H1 (cell line): ENCODE results near the gene TREM1. TPM values are rescaled to one million over a fixed set of nuclear protein-coding genes. Genes with fewer than 3 reads are reported as not detected.

Experiments used
- CTCF ChIA-PET: fragments of 300-600 bp; sonication (Branson Sonifier 250); formaldehyde crosslinking; loops from one replicate; lab custom pipeline; 2021; ENCODE audit not compliant: partially characterized antibody; lab: Charles Lee
- POLR2A ChIA-PET: fragments of 300-600 bp; sonication (Branson Sonifier 250); formaldehyde crosslinking; loops from one replicate; lab custom pipeline; 2021; ENCODE audit warnings: inconsistent platforms; ENCODE audit not compliant: partially characterized antibody; lab: Charles Lee
- DNase-seq, 2 experiments: peaks; one replicate each; pipeline versions ENCODE4 v3.0.0 to v3.0.0-alpha.2; 2010 to 2022; ENCODE audit warnings: low spot score in 2 of 2, low read depth in 1 of 2, mixed read lengths in 1 of 2
- FAIRE-seq: peaks from 2 replicates; lab custom pipeline; 2011; peaks lifted over from hg19 to GRCh38; lab: Jason Lieb, UNC
- H2AFZ ChIP-seq: 2 replicates; pipeline ENCODE4 v1.8.1; 2012; ENCODE audit warnings: low read length, inconsistent platforms
- H2AK5ac ChIP-seq: 2 replicates; pipeline ENCODE4 v1.6.1; 2013; ENCODE audit warnings: low read depth, low read length
- H2BK120ac ChIP-seq: replicated peaks from 2 replicates; pipeline ENCODE3; 2013; ENCODE audit warnings: low read depth, low read length, inconsistent platforms
- H2BK12ac ChIP-seq: 2 replicates; pipeline ENCODE4 v1.6.1; 2013; ENCODE audit warnings: low read depth, low read length
- H2BK15ac ChIP-seq: 2 replicates; pipeline ENCODE4 v1.6.1; 2013; ENCODE audit warnings: low read length
- H2BK20ac ChIP-seq: 2 replicates; pipeline ENCODE4 v1.6.1; 2013; ENCODE audit warnings: low read length
- H2BK5ac ChIP-seq: 2 replicates; pipeline ENCODE4 v1.6.1; 2013; ENCODE audit warnings: low read depth, low read length
- H3K14ac ChIP-seq: 2 replicates; pipeline ENCODE4 v1.6.1; 2013; ENCODE audit warnings: inconsistent platforms; ENCODE audit not compliant: insufficient read length
- H3K18ac ChIP-seq: 2 replicates; pipeline ENCODE4 v1.6.1; 2013; ENCODE audit warnings: low read length; ENCODE audit errors: extremely low read depth
- H3K23ac ChIP-seq: 2 replicates; pipeline ENCODE4 v1.6.1; 2013; ENCODE audit warnings: inconsistent platforms; ENCODE audit not compliant: insufficient read length
- H3K23me2 ChIP-seq: 2 replicates; pipeline ENCODE4 v1.6.1; 2013; ENCODE audit warnings: low read depth, low read length
- H3K27ac ChIP-seq: 2 replicates; pipeline ENCODE4 v1.6.1; 2011; ENCODE audit warnings: low read depth, low read length, inconsistent platforms
- H3K27me3 ChIP-seq, 4 experiments: replicated peaks in 1 of 4; 1 replicate in 1 of 4; 2 replicates in 3 of 4; pipeline versions ENCODE4 v1.6.1 to v1.8.1; 2011 to 2013; ENCODE audit warnings: low read length in 3 of 4, mild to moderate bottlenecking in 3 of 4, inconsistent platforms in 2 of 4, mixed read lengths in 2 of 4, moderate library complexity in 1 of 4; ENCODE audit not compliant: control insufficient read depth in 3 of 4, insufficient read depth in 3 of 4; ENCODE audit errors: extremely low read depth in 1 of 4
- H3K36me3 ChIP-seq, 4 experiments: 2 replicates each; pipeline versions ENCODE4 v1.6.1 to v1.8.1; 2011 to 2013; ENCODE audit warnings: mild to moderate bottlenecking in 4 of 4, low read length in 3 of 4, moderate library complexity in 2 of 4, control low read depth in 1 of 4, inconsistent platforms in 1 of 4; ENCODE audit not compliant: insufficient read depth in 4 of 4, control insufficient read depth in 2 of 4
- H3K4ac ChIP-seq: replicated peaks from 2 replicates; pipeline ENCODE3; 2013; ENCODE audit warnings: low read length, low read depth, mixed read lengths, inconsistent platforms; ENCODE audit not compliant: insufficient read length
- H3K4me1 ChIP-seq, 4 experiments: replicated peaks in 1 of 4; 1 replicate in 1 of 4; 2 replicates in 3 of 4; pipeline versions ENCODE4 v1.6.1 to v1.8.1; 2011 to 2013; ENCODE audit warnings: low read length in 3 of 4, inconsistent platforms in 2 of 4, mixed read lengths in 1 of 4; ENCODE audit not compliant: insufficient read depth in 4 of 4, control insufficient read depth in 3 of 4
- H3K4me2 ChIP-seq, 2 experiments: 2 replicates each; pipeline versions ENCODE4 v1.6.1 to v1.8.1; 2011 to 2013; ENCODE audit warnings: low read depth in 2 of 2, low read length in 2 of 2, control low read depth in 1 of 2, inconsistent platforms in 1 of 2, mild to moderate bottlenecking in 1 of 2; ENCODE audit not compliant: insufficient read depth in 1 of 2
- H3K4me3 ChIP-seq, 4 experiments: fragments of 200-600, 300-600 bp in 1 of 4; sonication (generic), shearing (Covaris generic), sonication (Bioruptor Twin) in 1 of 4; 2 replicates each; pipeline versions ENCODE4 v1.5.1 to v1.8.1; 2011 to 2016; ENCODE audit warnings: low read length in 4 of 4, low read depth in 3 of 4, control low read depth in 2 of 4, inconsistent platforms in 2 of 4, mild to moderate bottlenecking in 2 of 4, mixed read lengths in 1 of 4, moderate library complexity in 1 of 4; ENCODE audit not compliant: insufficient read depth in 2 of 4; ENCODE audit errors: extremely low read depth in 1 of 4
- H3K56ac ChIP-seq: replicated peaks from 2 replicates; pipeline ENCODE3; 2013; ENCODE audit warnings: low read depth, mild to moderate bottlenecking, mixed read lengths, low read length, inconsistent platforms; ENCODE audit not compliant: insufficient read length
- H3K79me1 ChIP-seq: 2 replicates; pipeline ENCODE4 v1.6.1; 2013; ENCODE audit warnings: low read depth, low read length, control low read depth
- H3K79me2 ChIP-seq, 2 experiments: 2 replicates each; pipeline versions ENCODE4 v1.6.1 to v1.8.1; 2012 to 2013; ENCODE audit warnings: low read length in 2 of 2, mild to moderate bottlenecking in 2 of 2, inconsistent platforms in 1 of 2; ENCODE audit not compliant: insufficient read depth in 2 of 2, control insufficient read depth in 1 of 2
- H3K9ac ChIP-seq, 4 experiments: replicated peaks in 1 of 4; 1 replicate in 1 of 4; 2 replicates in 3 of 4; pipeline versions ENCODE4 v1.6.1 to v1.8.1; 2011 to 2013; ENCODE audit warnings: low read depth in 3 of 4, low read length in 3 of 4, control low read depth in 2 of 4, mild to moderate bottlenecking in 2 of 4, moderate library complexity in 2 of 4, inconsistent platforms in 1 of 4; ENCODE audit errors: extremely low read depth in 1 of 4
- H3K9me3 ChIP-seq, 2 experiments: 2 replicates each; pipeline versions ENCODE4 v1.6.1 to v1.8.1; 2012 to 2013; ENCODE audit warnings: mild to moderate bottlenecking in 2 of 2, moderate library complexity in 2 of 2, control low read depth in 1 of 2, inconsistent platforms in 1 of 2, low read depth in 1 of 2, low read length in 1 of 2, mixed read lengths in 1 of 2; ENCODE audit not compliant: insufficient read depth in 2 of 2
- H4K20me1 ChIP-seq, 2 experiments: replicated peaks in 1 of 2; 2 replicates each; pipeline versions ENCODE3 to v1.8.1; 2011 to 2013; ENCODE audit warnings: inconsistent platforms in 2 of 2, low read length in 2 of 2, mild to moderate bottlenecking in 1 of 2; ENCODE audit not compliant: insufficient read depth in 2 of 2, control insufficient read depth in 1 of 2
- H4K5ac ChIP-seq: 2 replicates; pipeline ENCODE4 v1.6.1; 2013; ENCODE audit warnings: low read length, low read depth, mixed read lengths, inconsistent platforms; ENCODE audit not compliant: insufficient read length
- H4K8ac ChIP-seq: 2 replicates; pipeline ENCODE4 v1.8.0; 2013; ENCODE audit warnings: mild to moderate bottlenecking, moderate library complexity, low read length, inconsistent platforms; ENCODE audit not compliant: insufficient read depth; ENCODE audit errors: extremely low read depth
- H4K91ac ChIP-seq: replicated peaks from 2 replicates; pipeline ENCODE3; 2013; ENCODE audit warnings: low read length, mixed read lengths, inconsistent platforms; ENCODE audit not compliant: insufficient read length
- CEBPB ChIP-seq: IDR thresholded peaks from 2 replicates; pipeline ENCODE4 v1.6.1; 2012; ENCODE audit warnings: low read depth, low read length
- GABPA ChIP-seq: IDR thresholded peaks from 2 replicates; pipeline ENCODE4 v1.6.1; 2011; ENCODE audit warnings: mild to moderate bottlenecking, low read length, moderate library complexity, borderline replicate concordance; ENCODE audit not compliant: insufficient read depth
- WGBS, 2 experiments: shearing (Covaris generic) in 1 of 2; methylation state at CpG; one replicate each; pipeline versions ENCODE4 v1.1.6 to v1.1.7; 2013 to 2015; ENCODE audit warnings: low lambda C conversion rate in 2 of 2, mixed read lengths in 2 of 2, inconsistent platforms in 1 of 2, low coverage in 1 of 2, missing lambda C conversion rate in 1 of 2; ENCODE audit not compliant: insufficient replicate concordance in 2 of 2, insufficient coverage in 1 of 2, insufficient read length in 1 of 2; ENCODE audit errors: extremely low coverage in 1 of 2, missing lambda C conversion rate in 1 of 2; 5-methylcytosine and 5-hydroxymethylcytosine counted together
- long read RNA-seq, 2 experiments: library from RNA in 1 of 2; library from capped mRNA in 1 of 2; stranded (forward); transcript quantifications; one replicate each; pipeline ENCODE4 v2.0.0, GENCODE V29; 2021; ENCODE audit warnings: inconsistent platforms in 1 of 2
- polyA minus RNA-seq, 3 experiments: library from RNA; depleted of rRNA, polyadenylated mRNA; stranded (reverse); fragments of >200 nt; gene quantifications; 1 replicate in 2 of 3; 2 replicates in 1 of 3; pipeline ENCODE4 v1.2.3, GENCODE V29; 2011
- polyA plus RNA-seq, 7 experiments: library from polyadenylated mRNA; depleted of rRNA in 3 of 7; stranded (reverse) in 5 of 7; unstranded in 2 of 7; fragments of >200 nt in 5 of 7; fragments of 200-250 nt in 2 of 7; gene quantifications; 1 replicate in 5 of 7; 2 replicates in 1 of 7; 4 replicates in 1 of 7; pipeline versions ENCODE4 v1.2.1 to v1.2.3, GENCODE V29; 2011 to 2013; ENCODE audit warnings: missing spikeins in 2 of 7, mixed read lengths in 2 of 7
- total RNA-seq: library from RNA; stranded (reverse); fragmentation: NEBNext Ultra II Directional; extraction: Animal tissue kit (Norgen Biotek cat#: 25700); gene quantifications from 2 replicates; pipeline ENCODE4 v1.2.1, GENCODE V29; 2021

The TREM1 gene
- total RNA-seq (not detected in 2 replicates), polyA plus RNA-seq (2011; rRNA removed) (not detected in 2 replicates), polyA minus RNA-seq (2011; rRNA and poly(A)+ RNA removed) (not detected in 2 replicates)
- polyA plus RNA-seq (2011; cell fraction: cytosol; rRNA removed) = not detected
- polyA plus RNA-seq (2011; cell fraction: nucleus; rRNA removed) = not detected
- not detected in 4 replicates for polyA plus RNA-seq (2012, experiment 1 of 2)
- polyA plus RNA-seq (2012, experiment 2 of 2) = not detected
- polyA plus RNA-seq (2013, experiment 1 of 2) = not detected
- not detected for polyA plus RNA-seq (2013, experiment 2 of 2)
- not detected for polyA minus RNA-seq (2011; cell fraction: cytosol; rRNA and poly(A)+ RNA removed)
- not detected for polyA minus RNA-seq (2011; cell fraction: nucleus; rRNA and poly(A)+ RNA removed)
- long read RNA-seq, experiment 1 = 0 reads
- long read RNA-seq, experiment 2 = 0 reads

DNA sequence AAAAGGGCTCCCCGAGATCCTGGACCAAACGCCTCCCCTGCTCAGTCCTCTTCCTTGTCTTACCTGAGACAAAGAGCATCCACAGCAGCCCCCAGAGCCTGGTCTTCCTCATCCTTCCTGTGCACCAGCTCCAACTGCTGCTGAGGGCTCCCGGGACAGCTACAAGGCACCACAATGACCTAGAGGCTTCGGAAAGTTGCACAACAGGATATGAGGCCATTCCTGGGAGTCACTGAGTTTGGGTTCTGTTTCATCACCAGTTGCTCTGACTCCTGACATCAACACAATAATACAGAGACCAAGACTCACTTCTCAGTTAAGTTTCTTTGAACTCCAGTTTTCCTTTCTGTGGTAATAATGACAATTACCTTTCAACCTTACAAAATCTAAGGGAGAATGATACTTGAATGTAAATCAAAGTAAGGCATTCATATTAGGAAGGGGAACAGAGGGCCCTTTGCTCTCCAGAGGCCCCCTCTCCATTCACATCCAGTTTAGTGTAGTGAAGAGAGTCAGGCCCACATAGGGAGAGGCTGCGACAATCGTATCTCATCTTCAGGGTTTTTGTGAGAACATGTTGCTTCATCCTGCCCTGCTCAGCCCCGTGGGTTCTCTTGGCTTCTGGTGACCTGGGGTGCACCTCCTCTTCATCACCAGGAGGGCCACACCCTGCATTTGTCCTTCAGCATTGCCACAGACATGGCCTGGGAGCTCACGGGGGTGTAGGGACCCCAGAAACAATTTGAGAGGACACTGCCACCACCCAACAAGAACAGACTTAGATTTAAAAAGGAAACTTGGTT is at the start of gene TREM1:
Gene TREM1 (minus strand): TSS at position 139 of the 803 bp plus-strand sequence. CDS start 27 bp downstream, at position 112.
- peaks cover 0 to 12% (median 4%) of the 10 kb centered on the region in 4 experiments; a peak in 4 of 7 replicates for H3K27me3 ChIP-seq
- no peak within 1 kb of the TSS for H3K9ac ChIP-seq
- no peak within 1 kb of the TSS for H2BK12ac ChIP-seq
- H2BK120ac ChIP-seq = no peak within 1 kb of the TSS
- H3K4me1 ChIP-seq = peaks cover 0 to 5% (median 0%) of the 10 kb centered on the region in 4 experiments; a peak in 2 of 7 replicates
- H3K9me3 ChIP-seq = no peaks in the 10 kb centered on the region
- H3K27ac ChIP-seq = no peak within 1 kb of the TSS
- no peak within 1 kb of the TSS for H2AK5ac ChIP-seq
- no peaks in the 10 kb centered on the region for H3K23me2 ChIP-seq
- H4K20me1 ChIP-seq = no peaks in the 10 kb centered on the region
- H4K8ac ChIP-seq = no peak within 1 kb of the TSS
- no peak within 1 kb of the TSS for H3K14ac ChIP-seq
- H3K4me2 ChIP-seq = no peak within 1 kb of the TSS
- no peaks in the 10 kb centered on the region for H3K79me1 ChIP-seq
- no peak within 1 kb of the TSS for H2AFZ ChIP-seq
- no peaks in the 10 kb centered on the region for H3K79me2 ChIP-seq
- no peak within 1 kb of the TSS for H3K4ac ChIP-seq
- ChIA-PET CTCF (interaction anchor here (0.9 to 3.3 kb wide), 4 partner anchors 8 to 105 kb away, joined by 3 to 11 read pairs (median 4); no protein-coding TSS in a partner anchor), POLR2A (no interaction called here)
- 87% methylated on average over 8 of the region's 8 CpGs; no CpG with 5 or more reads in 1 of the 2 experiments for WGBS, 2 experiments
- H3K4me3 ChIP-seq = no peak within 1 kb of the TSS
- no peak within 1 kb of the TSS for H2BK5ac ChIP-seq
- no peak within 1 kb of the TSS for H2BK15ac ChIP-seq
- no peak within 1 kb of the TSS for H4K91ac ChIP-seq
- H3K56ac ChIP-seq = no peak within 1 kb of the TSS
- DNase-seq = peak in 1 of 2 experiments; percentile 39
- no peak within 1 kb of the TSS for H3K18ac ChIP-seq
- H4K5ac ChIP-seq = no peak within 1 kb of the TSS
- no peaks in the 10 kb centered on the region for H3K36me3 ChIP-seq
- peak; percentile 57; the same call in 1 of the 2 replicates for TF ChIP-seq CEBPB
- no peak for TF ChIP-seq GABPA
- H3K23ac ChIP-seq = no peak within 1 kb of the TSS
- no peak for FAIRE-seq
- H2BK20ac ChIP-seq = no peak within 1 kb of the TSS
